Brain pericyte (primary cell): ENCODE measurements around the gene BICD1.

Experiments
- DNase-seq: peaks from one replicate; pipeline ENCODE4 v3.0.0-alpha.2; 2012; ENCODE audit warnings: low read depth, low spot score

Gene BICD1

DNA sequence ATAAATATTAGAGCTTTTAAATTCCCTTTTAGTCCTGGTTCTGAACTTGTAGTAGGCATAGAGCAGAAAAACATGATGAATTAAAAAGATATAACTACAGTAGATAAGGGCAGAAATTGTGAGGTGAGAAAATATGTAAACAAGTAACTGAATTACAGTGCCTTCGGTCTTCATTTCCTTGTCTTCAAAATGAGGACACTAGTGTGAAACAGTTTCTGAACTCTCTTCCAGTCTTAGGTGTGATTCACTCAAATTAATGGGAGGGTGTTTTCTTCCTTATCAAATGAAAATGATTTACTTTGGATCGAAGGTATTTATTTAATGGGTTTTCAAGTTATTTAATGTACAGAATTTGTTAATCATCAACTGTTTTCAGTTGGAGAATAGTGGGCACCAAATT, 294.2 kb downstream of the BICD1 start:
- no peak for DNase-seq

DNA sequence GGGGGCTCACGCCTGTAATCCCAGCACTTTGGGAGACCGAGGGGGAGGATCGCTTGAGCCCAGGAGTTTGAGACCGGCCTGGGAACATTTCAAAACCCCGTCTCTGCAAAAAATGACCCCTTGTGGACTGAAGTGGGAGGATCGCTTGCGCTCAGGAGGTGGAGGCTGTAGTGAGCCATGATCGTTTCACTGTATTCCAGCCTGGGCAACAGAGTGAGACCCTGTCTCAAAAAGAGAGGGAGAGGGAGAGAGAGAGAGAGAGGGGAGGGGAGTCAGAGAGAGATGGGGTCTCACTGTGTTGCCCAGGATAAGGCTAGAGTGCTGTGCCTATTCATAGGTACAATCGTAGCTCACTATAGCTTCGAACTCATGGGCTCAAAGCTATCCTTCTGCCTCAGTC, 295.5 kb downstream of the BICD1 start:
- DNase-seq: no peak

DNA sequence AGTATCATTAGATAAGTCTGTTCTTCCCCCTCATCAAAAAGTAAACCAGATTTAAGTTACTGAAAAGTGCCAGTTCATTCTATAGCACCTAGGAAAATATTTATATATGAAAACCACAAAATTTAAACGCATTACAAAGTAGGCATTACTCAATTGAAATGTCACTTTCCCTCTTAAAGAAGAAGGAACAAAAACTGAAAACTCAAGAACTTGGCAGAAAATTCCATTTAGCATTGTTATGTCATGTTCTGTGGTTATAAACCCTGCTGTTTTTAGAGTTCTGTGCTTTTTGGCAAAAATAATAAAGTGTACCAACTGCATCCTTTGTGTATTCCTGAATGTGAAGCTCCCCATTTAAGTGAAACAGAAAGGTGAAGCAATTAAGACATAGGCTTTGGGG, 296.3 kb downstream of the BICD1 start:
- DNase-seq: no peak

DNA sequence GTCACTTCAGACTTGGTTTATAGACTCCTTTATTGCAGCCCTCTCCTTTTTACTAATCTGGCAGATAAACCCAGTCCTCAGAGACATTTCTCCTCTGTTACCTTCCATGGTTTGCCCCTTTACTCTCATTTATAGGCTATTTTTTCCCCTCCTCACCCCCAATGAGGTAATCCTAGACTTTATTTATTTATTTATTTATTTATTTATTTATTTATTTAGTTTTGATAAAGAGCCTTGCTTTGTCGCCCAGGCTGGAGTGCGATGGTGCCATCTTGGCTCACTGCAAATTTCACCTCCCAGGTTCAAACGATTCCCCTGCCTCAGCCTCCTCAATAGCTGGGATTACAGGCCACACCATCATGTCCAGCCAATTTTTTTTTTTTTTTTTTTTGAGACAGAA, 301.1 kb downstream of the BICD1 start:
- no peak for DNase-seq

DNA sequence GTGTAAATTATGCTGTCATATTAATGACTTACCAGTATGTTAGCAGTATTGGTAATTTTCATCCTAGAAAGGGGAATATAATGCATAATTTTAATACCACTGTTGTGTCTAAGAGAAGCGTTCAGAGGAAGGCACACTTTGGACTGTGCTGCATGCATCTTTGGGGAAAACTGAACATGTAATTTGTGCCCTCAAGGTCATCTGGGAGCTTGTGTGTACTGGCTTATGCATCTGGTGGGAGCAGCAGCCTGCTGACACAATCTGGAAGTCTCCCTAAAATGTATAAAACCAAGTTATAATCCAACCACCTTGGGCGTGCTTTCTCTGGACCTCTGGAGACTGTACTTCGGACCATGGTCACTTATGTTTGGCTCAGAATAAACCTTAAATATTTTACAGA, 306.8 kb downstream of the BICD1 start:
- DNase-seq: no peak

DNA sequence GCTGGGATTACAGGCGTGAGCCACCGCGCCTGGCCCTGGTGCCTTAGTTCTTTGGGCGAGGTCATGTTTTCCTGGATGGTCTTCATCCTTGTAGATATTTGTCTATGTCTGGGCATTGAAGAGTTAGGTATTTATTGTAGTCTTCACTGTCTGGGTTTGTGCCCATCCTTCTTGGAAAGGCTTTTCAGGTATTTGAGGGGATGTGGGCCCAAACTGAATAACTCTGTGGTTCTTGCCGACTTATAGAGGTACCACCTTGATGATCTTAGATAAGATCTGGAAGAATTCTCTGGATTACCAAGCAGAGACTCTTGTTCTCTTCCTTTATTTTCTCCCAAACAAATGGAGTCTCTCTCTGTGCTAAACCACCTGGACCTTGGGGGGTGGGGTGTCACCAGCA, 311.6 kb downstream of the BICD1 start:
- DNase-seq: no peak

DNA sequence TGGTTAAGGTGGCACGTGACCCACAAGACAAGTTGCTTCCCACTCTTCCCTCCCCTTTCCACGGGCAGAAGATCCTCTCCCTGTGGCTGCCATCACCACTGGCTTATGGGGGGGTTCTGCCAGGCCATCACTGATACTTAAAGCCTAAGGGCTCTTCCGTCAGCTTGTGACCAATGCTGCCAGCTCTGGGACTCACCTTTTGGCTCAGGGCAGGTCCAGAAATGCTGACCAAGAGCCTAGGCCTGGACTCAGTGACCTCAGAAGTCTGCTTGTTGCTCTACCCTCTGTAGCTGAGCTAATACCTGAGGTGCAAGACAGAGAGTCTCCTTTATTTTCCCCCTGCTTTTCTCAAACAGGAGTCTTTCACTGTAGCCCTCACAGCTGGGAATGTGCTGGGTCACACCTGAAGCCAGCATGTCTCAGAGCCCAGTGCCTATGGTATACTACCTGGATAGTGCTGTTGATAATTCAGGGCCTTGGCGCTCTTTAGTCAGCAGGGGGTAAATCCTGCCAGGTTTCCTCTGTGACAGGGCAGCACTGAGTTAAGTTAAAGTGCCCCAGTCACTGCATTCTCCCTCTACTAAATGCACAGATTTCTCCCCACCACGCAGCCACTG, 312.4 kb downstream of the BICD1 start:
- no peak for DNase-seq

DNA sequence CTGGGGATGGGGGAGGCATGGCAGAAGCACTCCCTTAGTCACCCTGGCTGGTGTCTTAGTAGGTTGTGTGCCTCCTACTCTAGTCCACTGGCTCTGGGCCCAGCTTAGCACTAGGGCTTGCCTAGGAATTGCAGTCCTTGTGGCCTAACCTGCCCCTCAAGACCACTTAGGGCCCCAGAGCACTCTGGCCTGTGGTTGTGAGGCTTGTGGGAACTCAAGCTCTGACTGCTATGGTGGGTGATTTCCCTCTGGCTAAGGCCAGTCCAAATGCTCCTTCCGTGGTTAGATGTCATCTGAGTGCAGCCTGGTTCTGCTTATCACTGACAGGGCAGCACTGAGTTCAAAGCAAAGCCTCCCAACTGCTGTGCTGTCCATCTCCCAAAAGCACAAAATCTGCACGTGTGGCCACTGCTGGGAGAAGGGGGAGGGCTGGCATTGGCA, 312.9 kb downstream of the BICD1 start:
- DNase-seq: no peak

DNA sequence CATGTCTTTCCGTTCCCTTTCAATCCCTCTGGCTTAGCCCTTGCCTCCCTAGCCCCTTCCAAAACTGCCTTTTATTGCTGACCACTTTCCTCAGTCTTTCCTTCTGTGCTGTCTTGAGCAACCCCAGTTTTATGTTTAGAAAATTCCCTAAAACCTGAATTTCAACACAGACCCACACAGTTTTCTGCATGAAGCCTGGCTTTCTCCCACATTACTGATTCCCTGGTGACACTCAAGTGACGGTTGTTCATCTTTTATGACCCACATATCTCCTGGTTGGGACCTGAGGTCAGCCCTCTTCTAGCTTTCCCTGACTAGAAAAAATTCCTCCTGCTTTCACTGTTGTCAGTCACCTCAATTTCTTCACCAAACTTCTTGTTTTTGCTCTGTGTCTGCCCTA, 313.7 kb downstream of the BICD1 start:
- DNase-seq: no peak

DNA sequence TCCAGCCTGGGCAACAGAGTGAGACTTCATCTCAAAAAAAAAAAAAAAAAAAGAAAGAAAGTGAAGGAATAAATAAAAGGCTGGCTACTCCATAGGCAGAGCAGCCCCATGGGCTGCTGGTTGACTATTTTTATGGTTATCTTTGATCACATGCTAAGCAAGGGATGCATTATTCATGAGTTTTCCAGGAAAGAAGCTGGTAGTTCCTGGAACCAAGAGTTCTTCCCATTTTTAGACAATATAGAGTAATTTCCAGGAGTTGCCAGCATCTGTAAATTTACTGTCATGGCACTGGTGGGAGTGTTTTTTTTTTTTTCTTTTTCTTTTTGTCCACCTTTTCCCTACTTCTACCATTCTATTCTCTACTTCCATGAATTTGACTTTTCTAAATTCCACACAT, 316.9 kb downstream of the BICD1 start:
- DNase-seq: no peak

DNA sequence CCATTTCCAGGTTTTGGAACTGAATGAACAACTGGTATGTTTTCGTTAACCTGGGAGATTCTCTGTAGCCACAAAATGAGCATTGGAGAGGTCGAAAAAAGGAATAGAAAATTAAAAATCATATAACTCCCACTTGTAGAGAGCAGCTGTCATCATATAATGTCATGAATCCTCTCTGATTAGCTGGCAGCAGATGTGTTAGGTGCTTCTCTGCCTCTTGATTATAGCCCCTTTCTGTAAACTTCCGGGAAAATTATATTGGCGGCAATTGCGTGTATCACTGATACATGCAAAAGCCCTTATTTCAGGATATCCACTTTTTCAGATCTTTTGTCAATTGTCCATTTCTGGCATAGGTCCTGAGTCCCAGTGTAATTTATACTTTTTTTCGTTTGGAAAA, 324.4 kb downstream of the BICD1 start:
- DNase-seq: no peak
